NOMO-1 treated with dmso at 0.1 percent for 144 hours (cell line): ENCODE data around the gene NECTIN1.

Source experiments
- DNase-seq: peaks from one replicate; lab custom pipeline; 2025; ENCODE audit not compliant: unreplicated experiment; lab: John Stamatoyannopoulos, UW

Gene NECTIN1

DNA sequence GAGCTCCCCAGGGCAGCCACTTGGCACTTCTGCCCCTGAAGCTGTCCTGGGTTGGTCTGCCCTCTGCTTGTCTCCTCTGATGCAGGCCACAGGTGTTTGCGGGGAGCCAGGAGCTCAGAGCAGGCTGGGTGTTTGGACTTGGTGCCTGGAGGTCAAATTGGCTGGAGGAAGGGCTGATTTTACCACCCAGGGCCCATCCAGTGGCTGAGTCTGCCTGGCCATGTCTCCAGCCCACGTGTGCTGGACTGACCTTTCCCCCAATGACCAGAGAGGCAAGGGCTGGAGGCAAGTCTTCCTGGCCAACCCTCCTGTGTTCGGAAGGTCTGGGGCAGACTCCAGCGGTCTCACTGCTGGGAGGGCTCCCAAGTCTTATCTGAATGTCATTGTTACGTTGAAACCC, 84.0 kb downstream of the NECTIN1 start:
- DNase-seq = no peak

DNA sequence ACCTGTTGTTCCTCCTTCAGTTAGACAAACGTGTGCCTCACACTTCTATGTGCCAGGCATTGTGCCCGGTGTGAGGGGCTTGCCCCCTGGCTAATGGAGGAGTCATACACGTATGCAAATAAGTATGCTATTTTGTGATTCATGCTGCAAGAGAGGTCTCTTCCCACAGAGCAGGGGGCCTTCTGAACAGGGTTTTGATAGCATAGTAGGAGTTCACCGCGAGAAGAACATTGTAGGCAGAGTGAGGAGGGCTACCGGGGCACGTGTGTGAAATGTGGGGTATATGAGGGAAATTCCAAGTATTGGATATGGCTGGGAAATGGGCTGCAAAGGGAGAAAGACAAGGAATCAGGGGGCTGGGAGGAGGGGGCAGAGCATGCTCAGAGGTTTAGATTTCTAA, 84.5 kb downstream of the NECTIN1 start:
- no peak for DNase-seq

DNA sequence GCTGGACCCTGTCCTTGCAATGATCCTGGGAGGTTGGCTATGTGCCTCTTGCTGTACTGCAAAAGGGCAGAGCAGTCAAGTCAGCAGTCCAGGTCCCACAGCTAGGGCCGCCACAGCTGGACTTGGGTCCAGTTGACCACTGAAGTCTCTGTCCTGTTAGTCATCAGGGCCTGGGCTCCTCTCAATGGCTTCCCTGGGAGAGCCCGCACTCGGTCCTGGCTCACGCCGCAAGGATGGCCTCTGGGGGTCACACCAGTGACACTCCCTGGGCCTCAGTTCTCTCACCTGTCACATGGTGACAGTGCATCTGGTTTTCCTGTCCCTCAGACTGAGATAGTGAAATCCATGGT, 85.1 kb downstream of the NECTIN1 start:
- no peak for DNase-seq

DNA sequence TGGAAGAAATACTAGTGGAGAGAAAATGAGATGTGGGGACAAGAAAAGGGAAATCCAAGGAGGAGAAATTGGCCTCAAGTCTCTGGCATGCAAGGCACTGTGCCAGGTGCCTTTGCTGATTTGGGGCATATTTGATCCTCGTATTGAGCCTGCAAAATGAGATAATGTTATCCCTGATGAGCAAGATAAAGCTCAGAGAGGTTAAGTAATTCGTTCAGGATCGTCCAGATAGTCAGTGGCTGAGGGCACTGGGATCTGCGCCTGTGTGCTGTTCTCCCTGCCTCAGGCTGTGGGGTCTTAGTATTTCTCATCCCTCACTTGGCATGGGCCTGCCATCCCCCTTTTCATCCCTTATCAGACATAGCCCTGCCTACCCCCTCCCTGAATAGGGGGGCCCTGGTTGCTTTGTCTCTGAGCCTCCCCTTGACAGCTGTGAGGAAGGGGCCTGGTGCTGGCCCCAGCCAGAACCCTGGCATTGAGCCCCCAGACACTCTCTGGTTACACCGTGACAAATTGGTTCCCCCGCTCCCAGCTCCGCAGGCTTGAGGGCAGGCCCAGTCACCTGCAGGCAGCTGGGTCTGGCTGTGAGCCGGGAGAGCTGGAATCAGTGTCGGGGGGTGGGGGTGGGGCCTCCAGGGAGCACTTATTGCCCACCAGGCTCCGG, 85.7 kb downstream of the NECTIN1 start:
- DNase-seq = no peak

DNA sequence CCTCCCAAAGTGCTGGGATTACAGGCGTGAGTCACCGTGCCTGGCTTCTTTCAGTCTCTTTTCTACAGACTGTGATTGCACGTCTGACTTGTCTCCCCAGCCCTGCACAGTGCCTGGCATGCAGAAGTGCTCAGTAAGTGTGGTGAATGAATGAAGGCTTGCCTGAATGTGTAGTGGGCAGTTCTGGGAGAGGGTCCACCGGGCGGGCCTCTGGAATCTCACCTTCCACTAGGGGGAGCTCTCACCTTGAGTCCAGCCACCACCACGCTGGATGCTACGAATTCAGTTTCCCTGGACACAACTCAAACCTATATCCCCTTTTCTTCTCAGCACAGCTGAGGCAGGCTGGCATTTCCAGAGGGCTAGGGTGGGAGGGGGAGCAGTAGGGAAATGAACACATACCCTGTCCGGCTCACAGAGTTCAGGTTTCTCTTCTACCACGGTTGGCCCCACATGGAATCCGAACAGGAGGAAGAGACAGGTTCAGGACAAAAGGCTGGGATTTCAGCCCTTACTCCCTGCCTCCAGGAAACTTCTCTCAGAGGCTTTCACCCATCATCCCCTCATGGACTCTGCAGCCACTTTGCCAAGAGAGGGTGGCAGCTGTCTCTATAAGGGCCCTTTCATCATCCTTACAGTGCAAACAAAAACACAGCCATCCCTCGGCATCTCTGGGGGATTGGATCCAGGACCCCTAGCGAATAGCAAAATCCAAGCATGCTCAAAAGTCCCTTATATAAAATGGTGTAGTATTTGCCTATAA, 86.8 kb downstream of the NECTIN1 start:
- no peak for DNase-seq

DNA sequence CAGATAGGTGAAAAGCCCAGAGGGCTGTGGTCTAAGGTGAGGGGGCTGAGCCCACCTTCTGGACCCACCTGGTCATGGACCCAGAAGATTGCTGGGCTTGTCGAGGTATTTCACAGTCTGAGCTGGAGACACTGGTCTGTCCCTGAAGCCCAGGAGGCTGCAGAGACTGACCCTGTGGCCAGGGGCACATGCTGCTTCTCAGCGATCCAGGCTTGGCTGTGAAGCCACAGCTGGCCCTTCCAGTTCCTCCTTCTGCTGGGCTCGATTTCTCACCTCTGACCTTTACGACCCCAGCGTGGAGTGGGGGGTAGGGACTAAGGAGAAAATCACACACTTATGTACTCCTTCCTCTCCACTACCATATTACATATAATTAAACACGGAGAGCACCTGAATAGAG, 88.5 kb downstream of the NECTIN1 start:
- no peak for DNase-seq

DNA sequence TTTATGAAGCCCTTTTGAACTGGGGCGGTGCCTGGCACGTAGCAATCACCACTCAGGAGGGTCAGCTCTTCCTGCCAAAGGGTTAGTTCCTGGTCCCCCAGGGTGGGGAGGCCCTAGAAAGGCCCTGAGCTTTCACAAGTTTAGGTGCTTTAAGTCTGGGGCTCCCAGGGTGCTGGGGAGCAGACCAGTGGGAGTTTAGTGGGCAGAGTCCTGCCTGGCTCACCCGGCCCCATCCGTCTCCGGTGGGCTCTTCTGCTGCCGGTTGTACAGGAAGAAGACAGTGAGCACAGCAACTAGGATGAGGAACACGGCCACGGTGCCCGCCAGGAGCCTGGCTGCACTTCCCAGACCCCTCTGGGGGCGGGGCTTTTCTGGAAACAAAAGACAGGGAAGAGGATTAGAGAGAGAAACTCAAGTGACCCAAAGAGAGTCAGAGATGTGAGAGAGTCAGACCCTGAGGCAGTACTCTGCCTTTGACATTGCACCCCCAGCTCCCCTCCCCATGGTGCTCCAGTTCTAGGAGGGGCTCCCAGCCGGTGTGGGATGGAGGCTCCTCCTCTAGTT, 89.3 kb downstream of the NECTIN1 start:
- DNase-seq = no peak

DNA sequence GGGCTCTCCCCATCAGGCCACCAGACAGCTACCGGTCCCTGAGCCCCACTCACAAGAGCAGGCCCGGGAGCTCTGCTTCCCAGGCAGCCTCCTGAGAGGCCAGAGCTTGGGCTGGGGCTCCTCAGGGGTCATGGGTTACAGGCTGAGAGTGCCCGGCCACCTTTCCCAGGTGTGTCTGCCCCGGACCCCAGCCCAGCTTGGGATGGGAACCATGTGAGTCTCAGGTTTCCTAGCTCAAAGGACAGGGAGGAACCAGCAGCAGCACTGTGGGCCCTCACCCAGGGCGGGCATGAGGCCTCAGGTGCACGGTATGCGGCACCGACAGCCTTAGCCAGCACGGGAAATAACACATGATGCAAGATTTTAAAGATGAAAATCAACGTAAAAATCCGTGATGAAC, 90.1 kb downstream of the NECTIN1 start:
- DNase-seq = no peak

DNA sequence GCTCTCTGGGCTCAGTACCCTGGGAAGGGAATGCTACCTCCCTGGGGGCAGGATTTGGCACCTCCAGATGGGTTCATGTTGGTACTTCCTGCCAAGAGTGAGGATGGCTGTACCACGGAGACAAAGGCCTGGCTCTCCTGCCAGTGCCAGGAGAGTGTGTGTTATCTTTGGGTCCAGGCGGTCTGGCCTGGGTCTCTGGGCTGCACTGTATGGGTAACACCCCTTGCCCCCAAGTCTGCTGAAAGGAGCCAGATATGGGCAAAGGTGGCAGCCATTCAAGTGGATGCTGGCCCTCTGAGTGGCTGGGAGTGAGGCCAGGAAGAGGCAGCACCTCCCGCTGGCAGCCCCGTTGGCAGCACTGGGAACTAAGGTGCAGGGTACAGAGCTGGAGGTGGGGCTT, 91.5 kb downstream of the NECTIN1 start:
- no peak for DNase-seq

DNA sequence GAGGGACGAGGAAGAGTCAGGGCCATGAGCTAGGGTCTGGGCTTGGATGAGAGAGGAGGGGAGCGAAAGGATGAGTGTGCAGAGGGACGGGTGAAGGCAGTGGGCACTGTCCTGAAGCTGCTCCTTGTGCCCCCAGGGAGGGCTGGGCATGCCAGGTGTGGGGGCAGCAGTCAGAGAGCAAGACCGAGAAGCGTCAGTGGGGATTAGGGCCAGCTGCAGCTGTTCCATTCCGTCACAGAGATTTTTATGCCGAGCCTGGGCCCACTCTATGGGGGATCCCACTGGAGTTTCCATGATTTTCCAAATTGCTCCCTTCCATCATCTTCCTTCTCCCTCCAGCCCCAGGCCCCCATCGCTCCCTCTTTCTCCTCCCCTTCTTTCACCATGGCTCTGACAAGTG, 93.2 kb downstream of the NECTIN1 start:
- no peak for DNase-seq

DNA sequence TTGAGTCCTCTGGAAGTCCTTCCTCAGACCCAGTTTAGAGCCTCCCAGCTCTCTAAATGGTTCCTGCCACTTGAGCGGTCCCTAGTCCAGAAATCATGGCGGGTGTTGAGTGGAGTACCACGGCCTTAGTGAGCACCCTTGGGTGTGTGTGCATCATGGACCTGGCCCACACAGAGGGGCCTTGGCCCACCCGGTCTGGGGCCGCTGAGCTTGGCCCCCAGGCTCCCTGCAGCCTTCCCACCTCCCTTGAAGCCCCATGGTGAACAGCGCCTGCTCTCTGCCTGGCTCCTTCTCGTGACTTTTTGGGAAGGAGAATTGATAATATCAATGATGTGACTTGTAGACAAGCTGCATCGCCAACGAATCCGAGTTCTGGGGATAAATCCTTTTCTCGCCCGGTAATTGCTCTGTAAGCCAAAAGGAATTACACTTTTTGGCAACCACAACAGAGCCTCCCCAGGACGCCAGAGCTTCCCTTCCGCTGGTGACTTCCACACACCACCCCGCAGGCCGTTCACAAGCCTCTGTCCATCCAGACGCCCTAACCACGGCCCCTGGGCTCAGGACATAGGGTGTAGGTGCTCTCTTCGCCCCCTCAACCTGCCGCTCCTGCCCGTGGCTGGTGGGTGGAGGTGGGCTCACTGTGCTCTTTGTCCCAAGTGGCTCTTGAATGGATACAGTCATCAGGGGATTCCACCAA, 93.8 kb downstream of the NECTIN1 start:
- DNase-seq = no peak

DNA sequence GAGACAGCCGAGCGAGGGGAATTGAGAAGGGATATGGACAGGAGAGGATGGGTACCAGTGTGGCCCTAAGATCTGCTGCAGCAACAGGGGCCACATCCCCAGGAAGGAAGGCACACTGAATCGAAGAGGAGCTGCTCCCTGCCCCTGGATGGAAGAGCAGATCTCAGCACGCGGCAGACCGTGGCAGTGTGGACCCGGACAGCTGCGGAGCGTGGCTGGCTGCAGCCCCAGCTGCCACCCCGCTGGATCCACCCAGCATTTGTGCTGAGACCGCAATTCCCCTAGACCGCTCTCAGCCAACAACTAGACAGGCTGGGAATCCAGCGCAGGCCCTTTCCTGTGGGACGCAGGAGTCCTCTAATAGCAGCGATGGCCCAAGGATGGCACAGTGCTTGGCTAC, 94.7 kb downstream of the NECTIN1 start:
- no peak for DNase-seq

DNA sequence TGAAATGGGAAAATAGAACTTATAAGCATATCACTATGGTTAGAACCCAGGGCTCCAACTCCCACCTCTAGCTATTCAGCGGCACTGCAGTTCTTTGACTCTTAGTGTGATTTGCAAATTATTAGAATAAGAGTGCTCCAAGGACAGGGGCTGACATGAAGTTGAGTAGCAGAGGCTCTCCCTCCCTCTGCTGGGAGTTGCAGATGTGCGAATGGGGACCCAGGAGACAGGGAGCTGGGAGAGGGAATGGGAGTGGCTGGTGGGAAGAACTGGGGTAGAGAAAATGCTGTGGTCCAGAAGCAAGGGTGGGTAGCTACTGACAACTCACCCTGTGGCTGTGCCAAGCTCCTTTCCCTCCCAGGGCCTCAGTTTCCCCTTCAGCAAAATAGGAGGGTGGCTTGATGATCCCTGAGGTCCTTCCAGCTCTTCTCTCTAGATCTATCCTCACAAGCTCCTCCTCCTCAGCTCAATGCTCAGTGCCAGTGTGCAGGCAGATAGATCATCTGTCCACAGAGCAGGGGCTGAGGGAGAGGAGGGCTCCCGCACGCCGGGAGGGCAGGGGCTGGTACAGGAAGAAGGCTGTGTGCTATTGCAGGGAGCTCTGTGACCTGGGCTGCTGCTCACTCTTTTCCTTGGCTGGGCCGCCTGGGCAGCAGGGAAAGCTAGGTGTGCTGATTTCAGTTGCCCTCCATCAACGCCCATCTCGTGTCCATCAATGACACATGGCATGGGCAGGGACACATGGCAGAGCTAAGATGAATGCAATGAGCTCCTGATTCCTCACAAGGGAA, 99.0 kb downstream of the NECTIN1 start:
- no peak for DNase-seq

DNA sequence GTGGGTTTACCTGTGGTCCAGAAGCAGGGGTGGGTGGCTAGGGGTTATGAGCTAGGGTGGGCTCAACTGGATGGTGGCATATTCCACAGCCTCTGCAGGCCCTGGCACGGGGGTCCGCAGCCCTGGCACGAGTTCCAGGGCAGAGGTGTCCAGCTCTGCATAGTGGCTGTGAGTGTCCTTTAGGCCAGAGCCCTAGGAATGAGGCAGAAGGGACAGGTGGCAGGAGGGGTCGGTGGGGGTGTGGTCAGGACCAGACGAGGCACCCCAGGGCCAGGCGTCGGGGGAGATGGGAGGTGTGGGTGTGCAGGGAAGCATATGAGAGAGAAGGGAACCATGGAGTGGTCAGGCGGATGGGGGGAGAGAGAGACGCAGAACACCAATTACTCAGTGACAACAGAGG, 99.9 kb downstream of the NECTIN1 start:
- DNase-seq = no peak

DNA sequence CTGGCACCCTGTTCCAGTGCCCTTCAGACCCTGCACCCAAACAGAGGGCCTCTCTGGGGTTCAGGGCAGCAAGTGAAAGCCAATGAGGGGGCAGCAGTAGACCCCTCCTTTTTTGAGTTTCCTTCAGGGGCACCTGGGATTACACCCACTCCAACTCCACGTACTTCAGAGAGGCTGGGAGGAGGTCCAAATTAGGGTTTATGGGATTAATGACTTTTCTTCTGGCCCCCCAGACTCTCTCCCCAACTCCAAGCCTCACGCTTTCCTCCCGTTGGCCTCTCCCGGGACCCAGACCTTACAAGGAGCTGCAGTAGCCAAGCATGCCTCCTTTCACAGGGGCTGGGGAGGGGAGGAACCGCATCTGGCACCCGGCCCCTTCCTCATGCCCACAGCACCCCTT, 101.7 kb downstream of the NECTIN1 start:
- no peak for DNase-seq

DNA sequence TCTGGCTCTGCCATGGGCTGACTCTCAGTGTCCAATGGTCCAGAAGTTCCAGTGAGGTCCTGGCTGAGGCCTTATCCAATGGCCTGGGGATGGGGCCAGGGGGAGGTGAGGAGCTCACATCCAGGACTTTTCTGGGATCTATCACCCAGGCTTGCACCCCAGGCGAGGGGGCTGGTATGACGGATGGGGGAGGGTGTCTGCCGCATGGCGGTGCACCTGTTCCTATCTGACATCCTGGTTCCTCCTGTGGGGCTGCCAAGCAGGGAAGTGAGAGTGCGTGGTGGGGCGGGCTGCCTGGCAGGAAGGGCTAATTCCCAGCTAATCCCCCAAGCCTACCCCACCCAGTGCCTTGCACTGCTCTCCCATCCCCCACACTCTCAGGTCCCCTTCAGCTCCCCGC, 102.1 kb downstream of the NECTIN1 start:
- peak; percentile 9 for DNase-seq

DNA sequence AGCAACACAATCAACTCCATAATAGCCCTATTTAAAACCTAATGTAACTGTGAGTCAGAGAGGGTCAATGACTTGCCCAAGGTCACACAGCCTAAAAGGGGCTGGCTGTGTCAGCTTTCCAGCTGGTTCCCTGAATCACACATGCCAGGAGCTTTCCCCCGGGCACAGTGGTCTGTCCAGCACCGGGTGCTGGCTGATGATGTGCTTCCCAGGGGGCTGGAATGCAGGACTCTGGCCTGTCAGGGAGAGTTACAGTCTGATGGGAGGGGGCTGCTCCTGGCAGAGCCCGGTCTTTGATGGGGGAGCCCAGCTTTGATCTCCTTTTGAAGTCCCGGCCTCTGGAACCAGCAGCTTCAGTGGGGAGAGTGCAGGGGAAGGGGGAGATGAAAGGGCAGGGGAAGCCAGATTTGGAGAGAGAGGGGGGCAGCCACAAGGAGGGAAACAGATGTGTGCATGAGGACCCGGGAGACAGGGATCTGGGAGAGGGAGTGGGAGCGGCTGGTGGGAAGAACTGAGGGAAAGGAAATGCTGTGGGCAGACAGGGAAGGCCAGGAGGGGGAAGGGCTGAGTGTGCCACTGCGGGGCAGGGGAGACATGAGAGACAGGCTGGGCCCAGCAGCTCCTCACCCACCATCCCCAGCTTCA, 102.7 kb downstream of the NECTIN1 start:
- DNase-seq = no peak

DNA sequence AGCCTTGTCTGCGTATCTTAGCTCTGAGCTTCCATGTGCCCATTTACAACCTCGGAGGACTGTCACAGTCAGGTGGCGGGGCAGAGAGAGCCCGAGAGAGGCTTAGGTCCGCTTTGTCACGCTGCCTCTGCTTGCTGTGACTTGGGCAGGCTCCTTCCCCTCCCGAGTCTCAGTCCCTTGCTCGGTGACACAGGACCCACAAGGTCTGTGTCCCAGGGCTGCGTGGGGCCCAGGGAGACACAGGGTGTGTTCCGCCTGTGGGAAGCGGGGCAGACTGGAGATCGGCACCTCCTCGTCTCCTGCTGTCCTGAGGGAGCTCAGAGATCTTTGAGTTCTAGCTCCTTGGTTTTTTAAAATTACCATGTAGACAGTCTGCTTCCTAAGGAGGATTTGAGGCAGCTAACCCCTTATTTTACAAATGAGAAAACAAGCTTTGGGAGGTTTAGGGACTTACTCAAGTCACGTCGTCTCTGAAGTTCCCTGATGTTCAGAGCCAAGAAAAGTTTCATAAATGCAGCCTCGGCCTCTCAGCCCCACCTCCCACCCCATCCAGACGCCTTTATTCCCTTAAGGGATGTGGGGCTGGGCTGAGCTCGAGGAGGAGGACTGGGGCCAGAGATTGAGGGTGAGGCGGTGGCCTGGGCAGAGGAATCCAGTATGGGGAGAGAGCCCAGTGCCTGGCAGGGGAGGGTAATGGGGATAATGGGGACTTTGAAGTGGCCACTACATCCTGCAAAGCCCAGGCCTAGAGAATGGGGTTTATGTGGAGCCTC, 103.6 kb downstream of the NECTIN1 start:
- no peak for DNase-seq

DNA sequence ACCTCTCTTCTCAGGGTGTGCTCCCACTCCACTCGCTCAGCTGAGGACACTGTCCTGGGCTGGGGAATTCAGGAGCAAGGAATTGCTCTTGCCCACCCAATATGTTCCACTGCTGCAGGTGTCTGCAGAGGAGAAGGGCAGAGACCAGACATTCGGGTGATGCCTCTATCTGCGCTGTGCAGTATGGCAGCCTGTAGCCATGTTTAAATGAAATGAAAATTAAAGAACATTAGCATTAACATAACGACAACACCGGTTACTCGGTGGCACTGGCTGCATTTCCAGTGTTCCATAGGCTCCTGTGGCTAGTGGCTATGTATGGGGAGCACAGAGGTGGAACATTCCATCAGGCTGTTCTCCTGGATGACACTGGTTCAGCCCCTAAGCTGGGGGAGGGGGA, 104.4 kb downstream of the NECTIN1 start:
- DNase-seq = no peak

DNA sequence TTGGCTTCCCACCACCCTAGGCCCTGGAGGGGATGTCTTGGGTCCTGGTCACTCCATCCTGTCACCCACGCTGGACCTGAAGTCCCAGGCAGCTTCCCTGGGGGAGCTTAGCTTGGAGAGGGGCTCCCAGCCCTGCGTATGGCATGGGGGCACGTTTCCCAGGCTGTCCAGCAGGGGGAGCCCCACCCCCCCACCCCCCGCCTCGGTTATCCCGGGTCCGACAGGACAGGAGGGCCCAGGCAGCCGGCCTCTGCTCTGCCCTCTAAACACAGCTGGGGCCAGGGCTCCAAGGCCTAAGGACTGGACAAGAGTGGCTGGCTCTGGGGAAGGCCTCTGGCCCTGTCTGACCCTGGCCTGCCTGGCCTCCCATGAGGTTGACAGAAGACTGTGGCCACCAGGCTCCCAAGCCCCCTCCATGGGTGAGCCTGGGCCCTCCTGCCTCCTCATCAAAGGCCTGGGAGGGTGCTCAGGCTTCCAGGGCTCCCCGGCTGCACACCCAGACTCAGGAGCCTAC, 104.8 kb downstream of the NECTIN1 start:
- DNase-seq = no peak
